GM23248 (cell line): Measurements from ENCODE around the gene SLC5A10.

Source experiments
- EZH2 ChIP-seq: fragments of 200-600 bp; sonication (generic); IDR thresholded peaks from 2 replicates; pipeline ENCODE4 v1.6.1; 2018; ENCODE audit warnings: antibody characterized with exemption, mild to moderate bottlenecking; ENCODE audit not compliant: insufficient read depth, poor library complexity, severe bottlenecking
- EZH2phosphoT487 ChIP-seq: fragments of 200-600 bp; sonication (generic); IDR thresholded peaks from 2 replicates; pipeline ENCODE4 v1.6.1; 2018; ENCODE audit warnings: antibody characterized with exemption, moderate library complexity, mild to moderate bottlenecking, low read depth; ENCODE audit not compliant: insufficient read depth

GRCh38 chr17:19021622-19022083 is 69.7 kb downstream of the SLC5A10 start:
- no peak for TF ChIP-seq EZH2
- no peak for TF ChIP-seq EZH2phosphoT487
